Right renal pelvis (tissue), 4 donors: ENCODE results near the gene PCDHB1. TPM values are rescaled to one million over a fixed set of nuclear protein-coding genes. Genes with fewer than 3 reads are reported as not detected.
"Not testable (repeated sequence)": the region's sequence is repeated elsewhere in the genome, so short reads cannot be mapped to it uniquely, and the experiment has no call there.

Source experiments
- DNase-seq, 4 donors: peaks; one replicate each; pipeline ENCODE4 v3.0.0-alpha.2; 2013; ENCODE audit warnings: low read depth in 4 of 4, low spot score in 3 of 4, missing footprints in 1 of 4
- polyA plus RNA-seq, 4 donors: library from polyadenylated mRNA; unstranded; fragments of 120-200 nt; gene quantifications; one replicate each; pipeline ENCODE4 v1.2.1, GENCODE V29; 2013; ENCODE audit not compliant: insufficient read length in 4 of 4

The PCDHB1 gene
- polyA plus RNA-seq, 4 donors = 0.05 to 0.13 (median 0.08) TPM

- DNase-seq = no peak
Measured at GRCh38 chr5:141077826-141078225, 26.7 kb downstream of the PCDHB1 start.

- no peak for DNase-seq
Measured at GRCh38 chr5:141082228-141082627, 31.1 kb downstream of the PCDHB1 start.

- peak in 1 of 4 donors; percentile 8 for DNase-seq
Measured at GRCh38 chr5:141084487-141084989, 33.4 kb downstream of the PCDHB1 start.

DNA sequence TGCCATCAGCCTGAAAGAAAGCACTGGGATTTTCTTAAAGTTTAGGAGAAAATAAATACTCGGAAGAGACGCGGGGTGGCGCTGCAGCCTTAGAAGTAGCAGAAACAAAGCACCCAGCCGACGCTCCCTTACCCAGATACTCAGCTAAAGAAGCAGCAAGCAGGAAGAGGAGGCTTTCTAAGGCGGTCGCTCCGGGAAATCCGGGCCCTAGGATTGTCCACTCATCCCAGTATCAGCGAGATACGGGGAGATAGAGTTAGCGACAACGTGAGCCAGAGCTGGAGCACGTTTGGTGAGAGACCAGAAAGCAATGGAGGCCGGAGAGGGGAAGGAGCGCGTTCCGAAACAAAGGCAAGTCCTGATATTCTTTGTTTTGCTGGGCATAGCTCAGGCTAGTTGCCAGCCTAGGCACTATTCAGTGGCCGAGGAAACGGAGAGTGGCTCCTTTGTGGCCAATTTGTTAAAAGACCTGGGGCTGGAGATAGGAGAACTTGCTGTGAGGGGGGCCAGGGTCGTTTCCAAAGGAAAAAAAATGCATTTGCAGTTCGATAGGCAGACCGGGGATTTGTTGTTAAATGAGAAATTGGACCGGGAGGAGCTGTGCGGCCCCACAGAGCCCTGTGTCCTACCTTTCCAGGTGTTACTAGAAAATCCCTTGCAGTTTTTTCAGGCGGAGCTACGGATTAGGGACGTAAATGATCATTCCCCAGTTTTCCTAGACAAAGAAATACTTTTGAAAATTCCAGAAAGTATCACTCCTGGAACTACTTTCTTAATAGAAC lies 43.5 kb downstream of the PCDHB1 start, which contains the start of gene PCDHB2:
Gene PCDHB2 (plus strand): TSS at position 135 of the 782 bp plus-strand sequence. CDS start 176 bp downstream, at position 311.
- DNase-seq = no peak

- DNase-seq = no peak
Measured at GRCh38 chr5:141095263-141095641, 44.1 kb downstream of the PCDHB1 start.

GRCh38 chr5:141096181-141096580 lies 45.0 kb downstream of the PCDHB1 start:
- DNase-seq = not testable (repeated sequence)

DNA sequence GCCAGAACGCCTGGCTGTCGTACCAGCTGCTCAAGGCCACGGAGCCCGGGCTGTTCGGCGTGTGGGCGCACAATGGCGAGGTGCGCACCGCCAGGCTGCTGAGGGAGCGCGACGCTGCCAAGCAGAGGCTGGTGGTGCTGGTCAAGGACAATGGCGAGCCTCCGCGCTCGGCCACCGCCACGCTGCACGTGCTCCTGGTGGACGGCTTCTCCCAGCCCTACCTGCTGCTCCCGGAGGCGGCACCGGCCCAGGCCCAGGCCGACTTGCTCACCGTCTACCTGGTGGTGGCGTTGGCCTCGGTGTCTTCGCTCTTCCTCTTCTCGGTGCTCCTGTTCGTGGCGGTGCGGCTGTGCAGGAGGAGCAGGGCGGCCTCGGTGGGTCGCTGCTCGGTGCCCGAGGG lies 45.4 kb downstream of the PCDHB1 start:
- DNase-seq = not testable (repeated sequence)

DNA sequence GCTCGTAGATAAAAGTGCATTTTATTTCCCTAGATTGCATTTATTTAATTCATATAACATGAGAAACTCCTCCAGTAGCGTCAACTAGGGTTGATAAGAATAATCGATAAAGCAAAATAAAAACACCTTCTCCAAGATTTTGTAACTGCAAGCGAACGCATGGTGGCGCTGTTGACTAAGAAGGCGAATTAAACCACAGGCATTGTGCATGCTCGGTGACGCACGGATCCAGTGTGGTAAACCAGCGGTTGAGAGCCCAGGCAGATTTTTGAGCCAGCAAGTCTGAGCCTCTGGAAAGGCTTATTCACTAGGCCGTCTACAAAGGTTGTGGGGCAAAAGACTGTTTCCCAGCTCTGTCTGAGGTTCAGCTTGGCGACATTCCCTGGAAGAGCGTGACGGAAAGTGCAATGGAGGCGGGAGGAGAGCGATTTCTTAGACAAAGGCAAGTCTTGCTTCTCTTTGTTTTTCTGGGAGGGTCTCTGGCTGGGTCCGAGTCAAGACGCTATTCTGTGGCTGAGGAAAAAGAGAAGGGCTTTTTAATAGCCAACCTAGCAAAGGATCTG lies 49.1 kb downstream of the PCDHB1 start, which contains the start of gene PCDHB3:
Gene PCDHB3 (plus strand): TSS at position 231 of the 563 bp plus-strand sequence. CDS start 177 bp downstream, at position 408.
- no peak for DNase-seq

- no peak for DNase-seq
Measured at GRCh38 chr5:141101059-141101458, 49.9 kb downstream of the PCDHB1 start.

DNA sequence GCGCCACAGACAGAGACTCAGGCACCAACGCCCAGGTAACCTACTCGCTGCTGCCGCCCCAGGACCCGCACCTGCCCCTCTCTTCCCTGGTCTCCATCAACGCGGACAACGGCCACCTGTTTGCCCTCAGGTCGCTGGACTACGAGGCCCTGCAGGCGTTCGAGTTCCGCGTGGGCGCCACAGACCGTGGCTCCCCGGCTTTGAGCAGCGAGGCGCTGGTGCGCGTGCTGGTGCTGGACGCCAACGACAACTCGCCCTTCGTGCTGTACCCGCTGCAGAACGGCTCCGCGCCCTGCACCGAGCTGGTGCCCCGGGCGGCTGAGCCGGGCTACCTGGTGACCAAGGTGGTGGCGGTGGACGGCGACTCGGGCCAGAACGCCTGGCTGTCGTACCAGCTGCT lies 50.9 kb downstream of the PCDHB1 start:
- DNase-seq = not testable (repeated sequence)

GRCh38 chr5:141102471-141102870 lies 51.3 kb downstream of the PCDHB1 start:
- not testable (repeated sequence) for DNase-seq

DNA sequence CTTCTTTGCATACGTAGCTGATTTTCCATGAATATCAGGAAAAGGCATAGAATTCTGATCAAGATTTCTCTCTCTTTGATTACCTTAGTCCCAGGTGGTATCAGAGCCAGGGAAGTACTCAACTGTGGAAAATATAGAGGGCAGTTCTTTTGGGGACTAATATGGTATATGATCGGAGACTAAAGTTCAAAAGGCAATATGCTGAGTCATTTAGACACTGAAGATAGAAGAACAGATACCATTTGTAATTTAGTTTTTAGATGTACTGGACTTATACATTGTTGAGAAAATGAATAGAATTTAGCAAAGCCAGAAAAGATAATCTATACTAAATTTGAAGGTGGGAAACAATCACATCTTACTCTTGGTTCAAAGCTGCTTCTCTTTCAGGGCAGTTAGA lies 54.2 kb downstream of the PCDHB1 start:
- DNase-seq = no peak

Other genes with a start within 250 kb of the PCDHB1 start
- gene PCDHA4, start 244.3 kb upstream of the PCDHB1 start, polyA plus RNA-seq = 1 to 10 TPM in 2 of 4 donors, under 1 TPM in 2; 0.62 to 1.6 (median 1.1) TPM
- under 1 TPM in 3 of 4 donors, not detected in 1; 0.04 to 0.15 (median 0.06) TPM for gene PCDHA5, start 229.8 kb upstream of the PCDHB1 start, polyA plus RNA-seq
- under 1 TPM; 0.13 to 0.51 (median 0.47) TPM for gene PCDHA6, start 223.4 kb upstream of the PCDHB1 start, polyA plus RNA-seq
- under 1 TPM; 0.28 to 0.51 (median 0.37) TPM for gene PCDHA7, start 217.1 kb upstream of the PCDHB1 start, polyA plus RNA-seq
- under 1 TPM in 3 of 4 donors, not detected in 1; 0.04 to 0.07 (median 0.06) TPM for gene PCDHA8, start 210.2 kb upstream of the PCDHB1 start, polyA plus RNA-seq
- gene PCDHA9, start 203.0 kb upstream of the PCDHB1 start, polyA plus RNA-seq = under 1 TPM in 3 of 4 donors, not detected in 1; 0.01 to 0.11 (median 0.06) TPM
- 1 to 10 TPM in 1 of 4 donors, under 1 TPM in 3; 0.05 to 1.7 (median 0.43) TPM for gene PCDHA10, start 195.5 kb upstream of the PCDHB1 start, polyA plus RNA-seq
- gene PCDHA11, start 182.4 kb upstream of the PCDHB1 start, polyA plus RNA-seq = under 1 TPM; 0.16 to 0.37 (median 0.27) TPM
- gene PCDHA12, start 176.1 kb upstream of the PCDHB1 start, polyA plus RNA-seq = under 1 TPM; 0.03 to 0.24 (median 0.10) TPM
- under 1 TPM in 3 of 4 donors, not detected in 1; 0.01 to 0.14 (median 0.04) TPM for gene PCDHA13, start 169.2 kb upstream of the PCDHB1 start, polyA plus RNA-seq
- under 1 TPM in 3 of 4 donors, not detected in 1; 0.10 to 0.16 (median 0.11) TPM for gene PCDHAC1, start 125.1 kb upstream of the PCDHB1 start, polyA plus RNA-seq
- gene PCDHAC2, start 84.9 kb upstream of the PCDHB1 start, polyA plus RNA-seq = under 1 TPM; 0.45 to 0.70 (median 0.59) TPM
- gene PCDHB2, start 43.2 kb downstream of the PCDHB1 start, polyA plus RNA-seq = 1 to 10 TPM; 3.9 to 7.7 (median 4.9) TPM
- 1 to 10 TPM; 2.5 to 4.7 (median 3.4) TPM for gene PCDHB3, start 49.1 kb downstream of the PCDHB1 start, polyA plus RNA-seq
- gene PCDHB4, start 70.4 kb downstream of the PCDHB1 start, polyA plus RNA-seq = 1 to 10 TPM; 1.5 to 2.8 (median 2.1) TPM
- 1 to 10 TPM; 7.0 to 9.9 (median 8.2) TPM for gene PCDHB5, start 83.8 kb downstream of the PCDHB1 start, polyA plus RNA-seq
- gene PCDHB6, start 98.7 kb downstream of the PCDHB1 start, polyA plus RNA-seq = 1 to 10 TPM; 3.0 to 4.0 (median 3.4) TPM
- 1 to 10 TPM; 4.9 to 6.2 (median 5.9) TPM for gene PCDHB7, start 121.3 kb downstream of the PCDHB1 start, polyA plus RNA-seq
- 1 to 10 TPM; 1.3 to 3.9 (median 2.6) TPM for gene PCDHB8, start 126.4 kb downstream of the PCDHB1 start, polyA plus RNA-seq
- gene PCDHB16, start 131.0 kb downstream of the PCDHB1 start, polyA plus RNA-seq = 1 to 10 TPM; 3.5 to 7.7 (median 5.2) TPM
- gene PCDHB9, start 135.8 kb downstream of the PCDHB1 start, polyA plus RNA-seq = 1 to 10 TPM; 3.2 to 6.3 (median 3.8) TPM
- gene PCDHB10, start 141.0 kb downstream of the PCDHB1 start, polyA plus RNA-seq = 1 to 10 TPM; 6.5 to 9.4 (median 7.7) TPM
- 1 to 10 TPM; 4.8 to 6.3 (median 5.1) TPM for gene PCDHB11, start 148.3 kb downstream of the PCDHB1 start, polyA plus RNA-seq
- gene PCDHB12, start 157.3 kb downstream of the PCDHB1 start, polyA plus RNA-seq = 1 to 10 TPM; 4.6 to 6.5 (median 5.5) TPM
- 1 to 10 TPM; 5.6 to 6.8 (median 6.3) TPM for gene PCDHB13, start 162.5 kb downstream of the PCDHB1 start, polyA plus RNA-seq
- gene PCDHB14, start 172.0 kb downstream of the PCDHB1 start, polyA plus RNA-seq = 10 to 100 TPM in 1 of 4 donors, 1 to 10 TPM in 3; 8.1 to 11.2 (median 8.8) TPM
- gene PCDHB15, start 194.0 kb downstream of the PCDHB1 start, polyA plus RNA-seq = 10 to 100 TPM; 14.7 to 17.0 (median 16.0) TPM